ENCODE data around the gene MFSD12. TPM values are rescaled to one million over a fixed set of nuclear protein-coding genes. Genes with fewer than 3 reads are reported as not detected.

MFSD12 gene
- total RNA-seq, 2 donors from 2014 or later, result 85.6 to 112 TPM

- TF ChIP-seq CTCF (IDR thresholded peaks at IDR 0.05), result no peak
Observed at GRCh38 chr19:3563709-3564524, 6.5 kb upstream of the MFSD12 start.

GRCh38 chr19:3556978-3557460, 367 bp downstream of the MFSD12 start:
- H3K27me3 ChIP-seq (replicated peaks; ENCODE audit: insufficient read depth), result no peaks in the 10 kb centered on the region
- peak overlapping the region; percentile 80 for H3K4me3 ChIP-seq
- H3K4me1 ChIP-seq (ENCODE audit: control insufficient read depth in 1 of 2, low read depth in 2 of 2), result peaks cover 16 to 25% of the 10 kb centered on the region in 2 donors
- ATAC-seq (ENCODE audit: insufficient number of reproducible peaks, low FRiP score, low read depth), result no peak
- no peak for TF ChIP-seq CTCF (IDR thresholded peaks at IDR 0.05)
- no peaks in the 10 kb centered on the region for H3K36me3 ChIP-seq
- no peak for DNase-seq (ENCODE audit: low spot score)
- H3K9me3 ChIP-seq, result no peaks in the 10 kb centered on the region
- peak overlapping the region in 1 of 2 donors; percentile 46 for H3K27ac ChIP-seq

More at GRCh38 chr19:3563709-3564524, 6.5 kb upstream of the MFSD12 start:
- ATAC-seq (ENCODE audit: insufficient number of reproducible peaks, low FRiP score, low read depth) (no peak), DNase-seq (ENCODE audit: low spot score) (no peak)
- no peaks in the 10 kb centered on the region for H3K9me3 ChIP-seq
- H3K4me1 ChIP-seq (ENCODE audit: control insufficient read depth in 1 of 2, low read depth in 2 of 2), result no peaks in the 10 kb centered on the region
- H3K4me3 ChIP-seq, result no peak overlapping the region
- no peak overlapping the region for H3K27ac ChIP-seq
- H3K27me3 ChIP-seq (replicated peaks; ENCODE audit: insufficient read depth), result no peaks in the 10 kb centered on the region
- no peaks in the 10 kb centered on the region for H3K36me3 ChIP-seq

- DNase-seq (ENCODE audit: low spot score), result no peak
- no peak for ATAC-seq (ENCODE audit: insufficient number of reproducible peaks, low FRiP score, low read depth)
- peak overlapping the region; percentile 80 for H3K4me3 ChIP-seq
- TF ChIP-seq CTCF (IDR thresholded peaks at IDR 0.05), result no peak
- no peaks in the 10 kb centered on the region for H3K27me3 ChIP-seq (replicated peaks; ENCODE audit: insufficient read depth)
- no peak overlapping the region for H3K27ac ChIP-seq
- H3K36me3 ChIP-seq, result no peaks in the 10 kb centered on the region
- no peaks in the 10 kb centered on the region for H3K9me3 ChIP-seq
- H3K4me1 ChIP-seq (ENCODE audit: control insufficient read depth in 1 of 2, low read depth in 2 of 2), result peaks cover 16 to 25% of the 10 kb centered on the region in 2 donors
Observed at GRCh38 chr19:3556423-3556977, 886 bp downstream of the MFSD12 start.

GRCh38 chr19:3555653-3556422, 1.5 kb downstream of the MFSD12 start:
- Histone ChIP-seq H3K27me3 (replicated peaks; ENCODE audit: insufficient read depth) (no peaks in the 10 kb centered on the region), H3K36me3 (no peaks in the 10 kb centered on the region), H3K4me1 (ENCODE audit: control insufficient read depth in 1 of 2, low read depth in 2 of 2) (peaks cover 16 to 25% of the 10 kb centered on the region in 2 donors), H3K4me3 (peak overlapping the region; percentile 80), H3K9me3 (no peaks in the 10 kb centered on the region), H3K27ac (no peak overlapping the region)
- no peak for TF ChIP-seq CTCF (IDR thresholded peaks at IDR 0.05)
- DNase-seq (ENCODE audit: low spot score) (no peak), ATAC-seq (ENCODE audit: insufficient number of reproducible peaks, low FRiP score, low read depth) (no peak)

All from thoracic aorta (tissue), 2 donors.